BLaER1 treated with 17β-estradiol and CSF1 and Interleukin-3, amounts not matched to agents 10 nM and 100 nM (cell line): ENCODE results near the gene PTEN.
"Not testable (repeated sequence)": the region's sequence is repeated elsewhere in the genome, so short reads cannot be mapped to it uniquely, and the experiment has no call there.

Source experiments
- H3K27ac ChIP-seq, 11 experiments: shearing (Covaris generic); formaldehyde crosslinking; 2 replicates each; pipeline ENCODE4 v1.8.1; 2022
- H3K27me3 ChIP-seq, 11 experiments: shearing (Covaris generic); formaldehyde crosslinking; 2 replicates each; pipeline ENCODE4 v1.8.1; 2022
- H3K36me3 ChIP-seq, 11 experiments: shearing (Covaris generic); formaldehyde crosslinking; 2 replicates each; pipeline ENCODE4 v1.8.1; 2022
- H3K4me1 ChIP-seq, 10 experiments: shearing (Covaris generic); formaldehyde crosslinking; 2 replicates each; pipeline ENCODE4 v1.8.1; 2022
- H3K4me2 ChIP-seq, 11 experiments: shearing (Covaris generic); formaldehyde crosslinking; 2 replicates each; pipeline ENCODE4 v1.8.1; 2022
- H3K4me3 ChIP-seq, 10 experiments: shearing (Covaris generic); formaldehyde crosslinking; 2 replicates each; pipeline ENCODE4 v1.8.1; 2022
- H3K9ac ChIP-seq, 11 experiments: shearing (Covaris generic); formaldehyde crosslinking; 2 replicates each; pipeline ENCODE4 v1.8.1; 2022
- H3K9me3 ChIP-seq, 11 experiments: shearing (Covaris generic); formaldehyde crosslinking; replicated peaks in 1 of 11; 2 replicates each; pipeline ENCODE4 v1.8.1; 2022
- H4K20me1 ChIP-seq, 11 experiments: shearing (Covaris generic); formaldehyde crosslinking; 2 replicates each; pipeline ENCODE4 v1.8.1; 2022
- Cebpa-rat ChIP-seq, 11 experiments: shearing (Covaris generic); IDR thresholded peaks; 2 replicates each; pipeline ENCODE4 v1.8.1; 2022

The PTEN gene

DNA sequence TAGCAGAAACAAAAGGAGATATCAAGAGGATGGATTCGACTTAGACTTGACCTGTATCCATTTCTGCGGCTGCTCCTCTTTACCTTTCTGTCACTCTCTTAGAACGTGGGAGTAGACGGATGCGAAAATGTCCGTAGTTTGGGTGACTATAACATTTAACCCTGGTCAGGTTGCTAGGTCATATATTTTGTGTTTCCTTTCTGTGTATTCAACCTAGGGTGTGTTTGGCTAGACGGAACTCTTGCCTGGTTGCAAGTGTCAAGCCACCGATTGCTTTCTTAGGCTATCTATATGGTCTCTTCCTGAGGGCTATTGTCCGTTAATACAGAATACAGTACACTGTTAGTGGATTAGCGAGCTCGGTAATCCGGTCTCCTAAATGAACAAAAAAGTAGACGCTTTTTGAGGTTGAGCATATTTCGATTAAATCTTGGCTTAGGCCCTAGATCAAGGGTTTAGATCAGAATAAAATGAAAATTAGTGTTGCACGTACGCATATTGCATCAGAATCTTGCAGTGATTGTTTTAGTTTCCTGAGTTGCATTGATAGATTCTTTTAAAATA lies 1.2 kb downstream of the PTEN start:
- peak overlapping the region; percentile 73 to 91 (median 84) for H3K4me3 ChIP-seq
- peak overlapping the region; percentile 93 to 98 (median 96) for H3K9ac ChIP-seq
- H3K4me2 ChIP-seq, result peak overlapping the region; percentile 67 to 94 (median 82)
- no peaks in the 10 kb centered on the region for H3K9me3 ChIP-seq
- peaks cover 53 to 59% (median 55%) of the 10 kb centered on the region in 11 experiments for H4K20me1 ChIP-seq
- peaks cover 0 to 14% (median 0%) of the 10 kb centered on the region in 11 experiments; a peak in 7 of 22 replicates for H3K36me3 ChIP-seq
- H3K4me1 ChIP-seq, result peaks cover 22 to 33% (median 29%) of the 10 kb centered on the region in 10 experiments
- peak overlapping the region; percentile 83 to 98 (median 96) for H3K27ac ChIP-seq
- no peak for TF ChIP-seq Cebpa-rat (IDR thresholded peaks at IDR 0.05)
- H3K27me3 ChIP-seq, result no peaks in the 10 kb centered on the region

DNA sequence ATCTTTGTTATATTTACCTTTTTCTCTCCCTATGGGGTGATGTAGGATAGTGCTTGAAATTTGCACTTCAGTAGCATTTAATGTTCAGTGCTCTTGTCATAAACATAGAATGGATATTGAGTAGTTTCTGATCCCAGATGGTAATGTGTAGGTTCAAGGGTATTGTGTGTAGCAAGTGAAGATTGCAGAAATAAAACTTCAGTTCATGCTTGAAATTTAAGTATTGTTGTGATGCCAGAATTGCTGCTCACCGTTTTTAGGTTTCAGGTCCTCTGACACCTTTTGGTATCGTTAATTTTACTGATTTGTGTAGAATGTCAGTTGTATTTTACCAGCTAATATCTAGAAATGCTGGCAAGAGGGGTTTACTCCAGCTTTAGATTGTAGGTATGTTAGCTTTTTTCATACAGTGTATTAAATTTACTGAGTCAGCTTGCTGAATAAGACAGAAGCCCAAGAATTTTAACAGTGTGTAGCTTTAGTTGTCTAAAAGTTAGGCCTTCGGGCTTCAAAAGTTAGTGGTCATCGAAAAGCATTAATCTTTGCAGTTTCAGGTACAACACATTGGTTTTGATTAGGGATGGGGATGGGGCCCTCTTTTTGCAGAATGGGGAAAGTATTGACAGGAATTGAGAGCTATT lies 1.9 kb downstream of the PTEN start:
- peaks cover 54 to 67% (median 62%) of the 10 kb centered on the region in 11 experiments for H4K20me1 ChIP-seq
- H3K27me3 ChIP-seq, result no peaks in the 10 kb centered on the region
- peak overlapping the region; percentile 93 to 98 (median 96) for H3K9ac ChIP-seq
- peaks cover 20 to 37% (median 32%) of the 10 kb centered on the region in 10 experiments for H3K4me1 ChIP-seq
- peak overlapping the region; percentile 73 to 91 (median 84) for H3K4me3 ChIP-seq
- H3K4me2 ChIP-seq, result peak overlapping the region; percentile 67 to 94 (median 82)
- H3K36me3 ChIP-seq, result peaks cover 0 to 20% (median 0%) of the 10 kb centered on the region in 11 experiments; a peak in 7 of 22 replicates
- H3K9me3 ChIP-seq, result no peaks in the 10 kb centered on the region
- H3K27ac ChIP-seq, result peak overlapping the region; percentile 83 to 98 (median 96); a peak in 21 of 22 replicates
- TF ChIP-seq Cebpa-rat (IDR thresholded peaks at IDR 0.05), result no peak

DNA sequence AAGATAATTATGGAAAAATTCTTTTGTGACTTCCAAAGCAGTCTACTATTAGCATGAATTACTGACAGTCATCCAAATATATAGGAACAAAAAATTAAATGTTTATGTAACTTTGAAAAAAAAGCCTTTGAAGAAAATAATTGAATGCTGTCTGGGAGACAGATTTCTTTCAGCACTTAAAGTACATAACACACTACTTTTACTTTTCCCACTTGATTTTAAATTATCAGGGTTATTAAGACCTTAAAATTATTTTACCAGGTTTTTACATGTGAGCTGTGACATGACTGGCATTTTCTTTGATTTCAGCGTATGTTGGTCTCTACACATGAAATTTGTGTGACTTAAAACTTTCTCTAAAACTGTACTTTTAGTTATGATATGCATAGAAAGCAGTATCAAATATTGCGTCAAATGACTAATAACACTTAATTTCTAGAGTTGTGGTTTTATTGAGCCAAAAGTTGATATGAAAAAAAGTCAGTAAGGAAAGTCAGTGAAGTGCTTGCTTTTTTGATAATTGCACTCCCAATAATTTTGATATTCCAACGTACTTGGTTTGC lies 3.1 kb downstream of the PTEN start:
- no peak for TF ChIP-seq Cebpa-rat (IDR thresholded peaks at IDR 0.05)
- peak overlapping the region; percentile 73 to 91 (median 84) for H3K4me3 ChIP-seq
- peak overlapping the region; percentile 64 to 98 (median 96); a peak in 19 of 22 replicates for H3K27ac ChIP-seq
- H3K9me3 ChIP-seq, result no peaks in the 10 kb centered on the region
- peaks cover 57 to 78% (median 73%) of the 10 kb centered on the region in 11 experiments for H4K20me1 ChIP-seq
- H3K27me3 ChIP-seq, result no peaks in the 10 kb centered on the region
- peaks cover 11 to 37% (median 31%) of the 10 kb centered on the region in 10 experiments for H3K4me1 ChIP-seq
- peaks cover 0 to 30% (median 7%) of the 10 kb centered on the region in 11 experiments; a peak in 16 of 22 replicates for H3K36me3 ChIP-seq
- H3K9ac ChIP-seq, result peak overlapping the region; percentile 93 to 98 (median 96)
- peak overlapping the region; percentile 67 to 94 (median 82); a peak in 21 of 22 replicates for H3K4me2 ChIP-seq

DNA sequence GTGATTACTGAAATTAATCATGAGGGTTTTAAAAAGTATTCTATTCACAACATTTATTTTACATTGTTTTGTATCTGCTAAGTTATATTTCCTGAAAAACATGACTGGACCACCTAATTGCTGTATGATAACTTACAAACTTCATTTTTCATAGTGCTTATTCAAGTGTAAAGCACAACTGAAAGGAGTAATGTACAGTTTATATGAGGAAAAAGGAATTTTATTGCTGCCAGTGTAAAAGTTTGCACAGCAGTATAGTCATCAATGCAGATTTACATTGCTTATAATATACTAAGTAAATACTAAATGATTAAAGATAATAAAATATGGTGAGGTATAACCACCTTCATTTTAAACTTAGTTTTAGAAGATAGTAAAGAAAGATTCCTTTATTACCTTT lies 4.0 kb downstream of the PTEN start:
- H3K27me3 ChIP-seq, result no peaks in the 10 kb centered on the region
- no peaks in the 10 kb centered on the region for H3K9me3 ChIP-seq
- TF ChIP-seq Cebpa-rat (IDR thresholded peaks at IDR 0.05), result no peak
- peak overlapping the region; percentile 73 to 91 (median 84) for H3K4me3 ChIP-seq
- peaks cover under 1 to 39% (median 13%) of the 10 kb centered on the region in 11 experiments; a peak in 17 of 22 replicates for H3K36me3 ChIP-seq
- H3K27ac ChIP-seq, result peak overlapping the region; percentile 42 to 98 (median 94); a peak in 18 of 22 replicates
- peak overlapping the region; percentile 74 to 94 (median 81); a peak in 18 of 22 replicates for H3K4me2 ChIP-seq
- H4K20me1 ChIP-seq, result peaks cover 60 to 87% (median 82%) of the 10 kb centered on the region in 11 experiments
- peak overlapping the region; percentile 58 to 98 (median 96); a peak in 18 of 22 replicates for H3K9ac ChIP-seq
- peaks cover 10 to 38% (median 30%) of the 10 kb centered on the region in 10 experiments for H3K4me1 ChIP-seq

DNA sequence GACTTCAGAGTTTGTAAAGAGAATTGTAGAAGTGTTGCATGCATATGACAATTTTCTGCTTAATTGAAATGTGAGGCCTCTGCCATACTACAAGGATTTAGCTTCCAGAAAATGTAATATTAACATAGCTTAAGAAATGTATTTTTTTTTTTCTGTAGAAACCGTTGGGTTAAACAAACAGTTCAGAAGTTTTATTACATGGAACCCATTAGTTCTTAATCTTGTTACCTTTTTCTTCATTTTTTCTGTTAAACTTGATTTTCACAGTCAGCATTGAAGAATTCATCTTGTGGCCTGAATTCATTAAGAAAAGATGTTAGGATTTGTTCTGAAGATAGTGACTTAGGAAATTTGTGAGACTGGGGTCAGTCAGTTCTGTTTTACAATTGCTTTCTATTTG lies 4.9 kb downstream of the PTEN start:
- Histone ChIP-seq H3K27ac (peak overlapping the region; percentile 4 to 98 (median 93); a peak in 19 of 22 replicates), H3K4me3 (peak overlapping the region; percentile 73 to 91 (median 84)), H4K20me1 (peaks cover 68 to 95% (median 90%) of the 10 kb centered on the region in 11 experiments), H3K4me2 (peak overlapping the region; percentile 74 to 94 (median 81); a peak in 21 of 22 replicates), H3K4me1 (peaks cover 15 to 43% (median 34%) of the 10 kb centered on the region in 10 experiments), H3K27me3 (no peaks in the 10 kb centered on the region), H3K36me3 (peaks cover 8 to 47% (median 20%) of the 10 kb centered on the region in 11 experiments; a peak in 18 of 22 replicates), H3K9ac (peak overlapping the region; percentile 58 to 98 (median 96); a peak in 21 of 22 replicates), H3K9me3 (no peaks in the 10 kb centered on the region)
- no peak for TF ChIP-seq Cebpa-rat (IDR thresholded peaks at IDR 0.05)

DNA sequence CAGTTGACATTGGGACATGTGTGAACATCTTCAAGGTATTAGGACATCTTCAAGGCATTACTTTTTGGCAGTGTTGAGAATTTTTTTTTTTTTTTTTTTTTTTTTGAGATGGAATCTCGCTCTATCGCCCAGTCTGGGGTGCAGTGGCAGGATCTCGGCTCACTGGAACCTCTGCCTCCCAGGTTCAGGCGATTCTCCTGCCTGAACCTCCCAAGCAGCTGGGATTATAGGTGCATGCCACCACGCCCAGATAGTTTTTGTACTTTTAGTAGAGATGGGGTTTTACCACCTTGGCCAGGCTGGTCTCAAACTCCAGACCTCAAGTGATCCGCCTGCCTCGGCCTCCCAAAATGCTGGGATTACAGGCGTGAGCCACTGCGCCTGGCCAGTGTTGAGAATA lies 5.7 kb downstream of the PTEN start:
- Histone ChIP-seq H3K9ac (peak overlapping the region in 7 of 11 experiments; percentile 11 to 96 (median 34); a peak in 8 of 22 replicates), H3K4me3 (peak overlapping the region; percentile 73 to 91 (median 84); a peak in 17 of 20 replicates), H4K20me1 (peaks cover 71 to 100% (median 96%) of the 10 kb centered on the region in 11 experiments), H3K27ac (peak overlapping the region in 2 of 11 experiments; percentile 4 to 13; a peak in 3 of 22 replicates), H3K4me1 (peaks cover 17 to 52% (median 40%) of the 10 kb centered on the region in 10 experiments), H3K4me2 (peak overlapping the region; percentile 74 to 94 (median 81)), H3K36me3 (peaks cover 13 to 51% (median 20%) of the 10 kb centered on the region in 11 experiments; a peak in 18 of 22 replicates)
- H3K9me3 ChIP-seq, H3K27me3 ChIP-seq: not testable (repeated sequence)

DNA sequence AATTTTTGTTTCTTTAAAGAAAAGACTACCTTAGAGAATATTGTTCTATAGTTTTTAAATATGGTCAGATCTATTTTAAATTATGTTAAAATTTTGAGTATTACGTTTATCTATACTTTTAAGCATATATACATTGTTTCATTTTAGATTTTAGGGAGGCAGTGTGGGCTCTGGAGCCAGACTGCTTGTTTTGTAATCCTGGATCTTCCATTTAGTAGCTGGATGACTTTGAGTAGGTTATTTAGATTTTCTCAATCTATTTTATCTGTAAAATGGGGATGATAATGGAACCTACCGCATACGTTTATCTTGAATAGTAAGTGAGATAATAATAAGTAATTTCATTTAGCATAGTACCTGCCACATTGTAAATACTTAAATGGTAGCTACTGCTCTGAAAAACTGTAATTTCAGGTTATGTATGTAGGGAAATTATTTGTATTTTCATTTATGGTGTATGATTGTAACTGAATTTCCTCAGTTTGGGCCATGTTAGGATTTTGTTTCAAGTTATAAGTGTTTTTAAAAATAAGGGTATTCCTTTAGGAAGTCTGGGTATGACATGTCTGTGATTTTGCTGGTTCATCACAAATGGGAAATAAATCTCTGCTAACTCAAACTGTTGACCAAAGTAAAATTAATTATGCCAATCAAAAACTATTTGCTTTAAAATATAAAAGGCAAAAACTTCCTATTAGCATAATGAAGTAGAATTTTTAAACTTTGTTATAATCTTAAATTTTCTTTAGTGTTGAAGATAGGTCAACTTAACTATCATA lies 6.5 kb downstream of the PTEN start:
- no peak for TF ChIP-seq Cebpa-rat (IDR thresholded peaks at IDR 0.05)
- Histone ChIP-seq H3K9ac (peak overlapping the region in 1 of 11 experiments; percentile 36; a peak in 1 of 22 replicates), H3K4me2 (peak overlapping the region in 10 of 11 experiments; percentile 14 to 94 (median 81); a peak in 20 of 22 replicates), H3K27ac (0 out of 22 replicates have a peak overlapping the region, but pooled peaks of 1 of the 11 experiments have one; percentile 7), H3K36me3 (peaks cover 13 to 52% (median 20%) of the 10 kb centered on the region in 11 experiments; a peak in 18 of 22 replicates), H3K4me1 (peaks cover 17 to 59% (median 43%) of the 10 kb centered on the region in 10 experiments), H4K20me1 (peaks cover 63 to 100% (median 96%) of the 10 kb centered on the region in 11 experiments), H3K4me3 (peak overlapping the region in 1 of 10 experiments; percentile 23; a peak in 2 of 20 replicates), H3K27me3 (no peaks in the 10 kb centered on the region), H3K9me3 (no peaks in the 10 kb centered on the region)

DNA sequence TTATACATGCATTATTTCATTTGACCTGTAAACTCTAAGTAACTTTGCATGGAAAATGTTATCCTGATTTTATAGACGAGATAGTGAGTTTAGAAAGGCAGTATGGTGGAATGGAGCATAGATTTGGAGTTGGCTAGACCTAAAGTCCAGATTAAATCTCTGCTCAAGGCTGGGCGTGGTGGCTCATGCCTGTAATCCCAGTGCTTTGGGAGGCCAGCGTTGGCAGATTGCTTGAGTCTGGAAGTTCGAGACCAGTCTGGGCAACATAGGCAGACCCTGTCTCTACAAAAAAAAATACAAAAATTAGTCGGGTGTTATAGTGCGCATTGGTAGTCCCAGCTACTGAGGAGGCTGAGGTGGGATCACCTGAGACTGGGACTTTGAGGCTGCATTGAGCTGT lies 9.4 kb downstream of the PTEN start:
- Histone ChIP-seq H3K4me1 (peaks cover 17 to 74% (median 43%) of the 10 kb centered on the region in 10 experiments), H3K27ac (no peak overlapping the region), H3K36me3 (peaks cover 16 to 73% (median 30%) of the 10 kb centered on the region in 11 experiments)

More for the DNA sequence above, 9.4 kb downstream of the PTEN start:
- no peak overlapping the region for H3K4me3 ChIP-seq
- H3K9ac ChIP-seq, result no peak overlapping the region
- peaks cover 35 to 95% (median 72%) of the 10 kb centered on the region in 11 experiments; a peak in 21 of 22 replicates for H4K20me1 ChIP-seq
- H3K9me3 ChIP-seq, result 0 out of 22 replicates have a peak, but pooled peaks cover 0 to 2% (median 0%) of the 10 kb centered on the region in 11 experiments
- H3K27me3 ChIP-seq, result no peaks in the 10 kb centered on the region
- no peak for TF ChIP-seq Cebpa-rat (IDR thresholded peaks at IDR 0.05)
- H3K4me2 ChIP-seq, result peak overlapping the region in 9 of 11 experiments; percentile 4 to 43 (median 17); a peak in 10 of 22 replicates
